ENCODE data around the gene IPO9. TPM values are rescaled to one million over a fixed set of nuclear protein-coding genes. Genes with fewer than 3 reads are reported as not detected.
A peak's percentile ranks its signal among the peaks of the same experiment; 100 is the strongest.

IPO9 gene
- 10 to 100 TPM; 76.5 to 88.6 (median 81.0) TPM for polyA plus RNA-seq (ENCODE audit: insufficient read length in 4 of 4)

GRCh38 chr1:201828820-201829774, at the start of gene IPO9:
Gene IPO9 (plus strand): TSS chr1:201829157. CDS start chr1:201829210, 53 bp downstream.
- peak; percentile 74 to 91 (median 90) for DNase-seq (ENCODE audit: low read depth in 4 of 4, low spot score in 3 of 4)

DNA sequence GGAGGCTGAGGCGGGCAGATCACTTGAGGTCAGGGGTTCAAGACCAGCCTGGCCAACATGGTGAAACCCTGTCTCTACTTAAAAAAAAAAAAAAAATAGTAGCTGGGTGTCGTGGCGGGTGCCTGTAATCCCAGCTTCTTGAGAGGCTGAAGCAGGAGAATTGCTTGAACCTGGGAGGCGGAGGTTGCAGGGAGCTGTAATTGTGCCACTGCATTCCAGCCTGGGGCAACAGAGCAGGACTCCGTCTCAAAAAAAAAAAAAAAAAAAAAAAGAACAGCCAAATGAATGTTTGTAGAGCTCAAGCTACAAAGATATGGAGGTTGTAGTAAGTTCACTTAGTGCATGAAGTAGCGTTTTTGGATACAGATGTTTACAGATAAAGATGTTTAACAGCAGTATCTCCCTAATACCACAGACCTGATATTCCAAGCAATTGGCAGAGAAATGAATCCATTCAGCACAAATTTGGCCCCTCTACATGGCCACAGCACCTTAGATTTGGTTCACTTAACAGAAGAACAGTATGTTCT, 49.5 kb upstream of the IPO9 start:
- no peak for DNase-seq (ENCODE audit: low read depth in 4 of 4, low spot score in 3 of 4)

DNA sequence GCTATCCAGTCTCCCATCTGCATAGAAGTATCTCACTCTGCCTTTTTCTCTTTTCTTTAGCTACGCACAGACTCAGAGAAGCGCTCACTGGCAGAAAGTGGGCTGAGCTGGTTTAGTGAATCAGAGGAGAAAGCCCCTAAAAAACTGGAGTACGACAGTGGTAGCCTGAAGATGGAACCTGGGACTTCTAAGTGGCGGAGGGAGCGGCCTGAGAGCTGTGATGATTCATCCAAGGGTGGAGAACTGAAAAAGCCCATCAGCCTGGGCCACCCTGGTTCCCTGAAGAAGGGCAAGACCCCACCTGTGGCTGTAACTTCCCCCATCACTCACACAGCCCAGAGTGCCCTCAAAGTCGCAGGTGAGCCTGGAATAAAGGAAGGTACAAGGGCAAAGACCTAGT, 48.0 kb upstream of the IPO9 start:
- DNase-seq (ENCODE audit: low read depth in 4 of 4, low spot score in 3 of 4): no peak

DNA sequence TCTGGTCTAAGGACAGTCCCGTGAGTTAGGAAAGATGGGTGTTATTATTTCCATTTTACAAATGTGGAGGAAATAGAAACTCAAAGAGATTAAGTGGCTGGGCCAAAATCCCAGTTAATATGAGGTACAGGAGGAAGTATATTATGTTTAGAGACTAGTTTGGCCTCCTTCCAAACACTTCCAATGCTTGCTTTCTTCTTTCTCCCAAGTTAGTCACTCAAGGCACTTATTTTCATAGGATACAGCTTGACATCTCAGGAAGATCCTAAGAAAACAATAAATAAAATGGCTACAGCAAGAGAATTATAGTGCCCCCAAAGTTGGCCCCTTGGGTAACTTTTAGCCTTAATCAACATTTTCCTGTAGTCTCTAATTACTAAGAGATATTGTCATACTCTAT, 47.5 kb upstream of the IPO9 start:
- DNase-seq (ENCODE audit: low read depth in 4 of 4, low spot score in 3 of 4): no peak

DNA sequence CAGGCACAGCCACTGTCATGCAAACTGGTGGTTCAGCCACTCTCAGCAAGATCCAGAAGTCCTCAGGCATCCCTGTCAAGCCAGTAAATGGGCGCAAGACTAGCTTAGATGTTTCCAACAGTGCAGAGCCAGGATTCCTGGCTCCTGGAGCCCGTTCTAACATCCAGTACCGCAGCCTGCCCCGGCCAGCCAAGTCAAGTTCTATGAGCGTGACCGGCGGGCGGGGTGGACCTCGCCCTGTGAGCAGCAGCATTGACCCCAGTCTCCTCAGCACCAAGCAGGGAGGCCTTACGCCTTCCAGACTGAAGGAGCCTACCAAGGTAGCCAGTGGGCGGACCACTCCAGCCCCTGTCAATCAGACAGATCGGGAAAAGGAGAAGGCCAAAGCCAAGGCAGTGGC, 46.6 kb upstream of the IPO9 start:
- DNase-seq (ENCODE audit: low read depth in 4 of 4, low spot score in 3 of 4): no peak

DNA sequence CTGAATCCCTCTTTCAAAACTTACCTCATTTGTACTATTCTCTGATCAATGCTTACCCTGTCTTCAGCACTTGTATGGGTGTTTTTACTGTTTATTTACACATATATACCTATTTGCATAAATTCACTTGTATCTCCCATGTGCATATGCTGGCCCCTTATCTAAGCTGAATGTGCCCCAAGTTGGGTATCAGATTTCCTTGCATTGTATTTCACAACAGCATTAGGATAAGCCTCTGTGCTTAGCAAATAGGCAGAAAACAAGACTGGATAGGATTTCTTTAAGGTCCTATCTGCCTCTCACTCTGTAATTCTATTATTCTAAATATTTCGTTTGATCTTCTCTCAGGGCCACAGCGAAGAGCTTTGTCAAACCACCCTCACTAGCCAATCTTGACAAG, 45.9 kb upstream of the IPO9 start:
- DNase-seq (ENCODE audit: low read depth in 4 of 4, low spot score in 3 of 4): no peak

DNA sequence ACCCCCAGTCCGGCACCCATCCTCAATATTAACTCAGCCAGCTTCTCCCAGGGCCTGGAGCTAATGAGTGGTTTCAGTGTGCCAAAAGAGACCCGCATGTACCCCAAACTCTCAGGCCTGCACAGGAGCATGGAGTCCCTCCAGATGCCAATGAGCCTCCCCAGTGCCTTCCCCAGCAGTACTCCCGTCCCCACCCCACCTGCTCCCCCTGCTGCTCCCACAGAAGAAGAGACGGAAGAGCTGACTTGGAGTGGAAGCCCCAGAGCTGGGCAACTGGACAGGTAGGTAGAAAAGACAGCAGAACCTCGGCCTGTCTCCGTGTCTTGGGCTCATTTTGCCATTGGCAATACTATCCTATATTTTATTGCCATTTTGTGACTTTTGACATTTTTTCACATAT, 45.4 kb upstream of the IPO9 start:
- DNase-seq (ENCODE audit: low read depth in 4 of 4, low spot score in 3 of 4): no peak

GRCh38 chr1:201785291-201785690, 43.7 kb upstream of the IPO9 start:
- no peak for DNase-seq (ENCODE audit: low read depth in 4 of 4, low spot score in 3 of 4)

DNA sequence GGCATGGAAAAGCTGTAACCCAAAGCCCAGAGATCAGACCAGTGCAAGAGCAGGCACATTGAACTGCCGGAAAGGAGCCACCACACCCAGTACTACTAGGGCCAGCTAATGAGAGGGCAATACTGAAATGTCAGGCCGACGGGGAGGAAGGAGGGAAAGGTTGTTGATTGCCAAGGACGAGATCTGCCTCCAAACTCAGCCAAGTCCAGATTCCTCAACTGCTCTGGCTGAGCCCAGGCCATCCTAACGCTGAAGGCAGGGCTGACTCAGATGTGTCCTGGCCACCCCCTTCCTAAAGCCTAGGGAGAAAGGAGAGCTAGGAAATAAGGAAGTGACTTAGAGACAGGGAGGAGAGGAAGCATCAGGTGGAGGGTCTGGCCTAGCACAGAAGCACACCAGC, 42.1 kb upstream of the IPO9 start:
- no peak for DNase-seq (ENCODE audit: low read depth in 4 of 4, low spot score in 3 of 4)

GRCh38 chr1:201788296-201788695, 40.7 kb upstream of the IPO9 start:
- DNase-seq (ENCODE audit: low read depth in 4 of 4, low spot score in 3 of 4): no peak

- no peak for DNase-seq (ENCODE audit: low read depth in 4 of 4, low spot score in 3 of 4)
Observed at GRCh38 chr1:201789245-201789644, 39.7 kb upstream of the IPO9 start.

DNA sequence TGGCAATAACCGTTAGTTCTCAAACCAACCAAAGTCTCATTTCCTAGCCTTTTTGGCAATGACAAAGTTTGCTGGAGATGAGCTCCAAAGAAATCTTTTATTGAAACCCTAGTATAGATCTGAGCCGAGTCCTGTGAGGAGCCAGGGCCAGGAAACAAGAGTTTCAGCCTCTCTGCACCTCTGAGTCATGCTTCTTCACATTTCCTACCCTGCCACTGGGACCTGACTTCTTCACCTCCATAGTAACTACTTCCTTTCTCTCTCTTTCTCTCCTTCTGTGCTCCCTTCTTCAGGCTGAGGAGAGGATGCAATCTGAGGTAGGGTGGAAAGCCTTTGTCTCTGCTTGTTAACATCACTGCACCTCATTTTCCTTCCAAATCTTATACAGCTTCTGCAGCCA, 38.7 kb upstream of the IPO9 start:
- no peak for DNase-seq (ENCODE audit: low read depth in 4 of 4, low spot score in 3 of 4)

- DNase-seq (ENCODE audit: low read depth in 4 of 4, low spot score in 3 of 4): no peak
Observed at GRCh38 chr1:201791051-201791778, 37.7 kb upstream of the IPO9 start.

DNA sequence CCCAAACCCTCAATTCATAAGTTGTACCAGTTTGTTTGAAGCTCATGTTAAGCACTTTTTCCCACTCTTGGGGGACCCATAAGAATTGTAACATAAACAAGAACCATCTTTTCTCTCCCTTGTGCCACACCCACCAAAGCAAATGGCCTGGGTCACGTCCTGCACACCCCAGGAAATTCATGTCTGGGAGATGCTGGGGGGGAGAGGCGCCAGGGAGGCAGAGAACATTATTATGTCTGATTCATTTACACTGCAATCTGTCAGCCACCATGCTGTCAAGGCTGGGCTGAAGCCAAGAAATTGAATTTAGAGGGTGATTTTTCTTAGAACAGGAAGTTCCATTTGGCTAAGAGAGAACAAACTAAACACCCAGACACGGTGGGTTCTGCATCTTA, 37.2 kb upstream of the IPO9 start:
- DNase-seq (ENCODE audit: low read depth in 4 of 4, low spot score in 3 of 4): peak in 2 of 4 donors; percentile 58 to 62

DNA sequence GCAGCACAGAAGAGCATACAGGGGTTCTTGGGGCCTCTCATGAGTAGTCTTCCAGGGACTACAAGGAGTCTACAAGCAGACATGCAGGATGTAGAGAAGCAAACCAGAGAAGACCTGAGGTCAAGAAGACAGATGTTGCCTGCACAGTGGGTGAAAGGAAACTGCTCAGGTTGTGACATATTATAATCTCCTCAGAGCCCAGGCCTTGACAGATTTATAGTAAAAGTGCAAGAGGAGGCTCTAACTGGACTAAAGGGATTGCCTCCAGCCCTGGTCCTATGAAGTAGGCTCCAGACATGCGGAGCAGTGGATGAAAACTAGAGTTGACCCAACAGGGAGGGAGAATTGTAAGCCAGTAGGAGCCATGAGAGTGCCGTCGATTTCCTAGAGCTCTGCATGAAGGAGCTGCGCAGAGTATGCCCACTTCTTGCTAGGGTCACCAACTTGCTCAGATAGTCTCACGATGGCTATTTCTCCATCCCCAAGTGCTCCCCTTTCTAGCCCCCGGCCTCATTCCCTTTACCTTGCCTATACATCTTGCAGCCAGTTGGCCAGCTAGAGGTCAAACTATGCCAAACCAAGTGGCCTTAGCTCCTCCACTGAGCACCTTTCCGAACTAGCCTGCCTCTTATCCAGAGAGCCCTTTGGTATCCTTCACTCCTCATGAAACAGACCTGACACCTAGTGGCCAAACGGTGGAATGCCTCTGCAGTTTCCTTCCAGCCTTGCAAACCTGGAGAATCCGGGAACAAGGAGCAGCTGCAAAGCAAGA, 36.2 kb upstream of the IPO9 start:
- DNase-seq (ENCODE audit: low read depth in 4 of 4, low spot score in 3 of 4): peak in 3 of 4 donors; percentile 54 to 71 (median 71)

- no peak for DNase-seq (ENCODE audit: low read depth in 4 of 4, low spot score in 3 of 4)
Observed at GRCh38 chr1:201793306-201793925, 35.5 kb upstream of the IPO9 start.

DNA sequence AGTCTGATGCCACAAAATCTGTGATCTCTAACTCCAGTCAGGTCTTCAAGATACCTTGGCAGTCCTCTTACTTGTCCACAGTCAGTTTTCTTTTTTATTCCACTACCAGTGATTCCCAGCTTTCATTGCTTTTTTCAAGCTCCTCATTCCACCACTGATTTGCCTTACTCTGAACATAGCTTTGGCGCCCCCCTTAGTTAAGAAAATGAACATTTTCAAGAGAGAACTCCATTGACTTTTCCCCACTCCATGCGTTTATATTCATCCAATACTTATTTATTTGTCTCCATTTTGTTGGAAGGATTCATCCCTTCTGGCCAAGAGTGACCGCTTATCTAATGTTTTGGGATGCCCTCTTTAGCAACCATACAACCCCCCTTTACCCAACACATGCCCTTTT, 33.9 kb upstream of the IPO9 start:
- DNase-seq (ENCODE audit: low read depth in 4 of 4, low spot score in 3 of 4): no peak

DNA sequence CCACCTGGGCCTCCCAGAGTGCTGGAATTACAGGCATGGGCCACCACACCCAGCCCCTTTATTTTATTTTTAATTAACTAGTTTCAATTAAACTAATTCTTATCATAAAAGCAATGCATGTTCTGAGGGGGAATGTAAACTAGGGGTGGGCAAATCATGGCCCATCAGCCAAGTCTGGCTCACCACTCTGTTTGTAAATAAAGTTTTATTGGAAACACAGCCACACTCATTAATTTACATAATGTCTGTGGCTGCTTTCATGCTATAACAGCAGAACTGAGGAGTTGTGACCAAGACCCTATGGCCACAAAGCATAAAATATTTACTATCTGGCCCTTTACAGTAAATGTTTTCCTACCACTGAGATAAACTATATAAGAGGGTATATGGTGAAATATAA, 28.7 kb upstream of the IPO9 start:
- no peak for DNase-seq (ENCODE audit: low read depth in 4 of 4, low spot score in 3 of 4)

GRCh38 chr1:201806801-201807200, 22.2 kb upstream of the IPO9 start:
- no peak for DNase-seq (ENCODE audit: low read depth in 4 of 4, low spot score in 3 of 4)

- no peak for DNase-seq (ENCODE audit: low read depth in 4 of 4, low spot score in 3 of 4)
Observed at GRCh38 chr1:201807958-201808632, 20.9 kb upstream of the IPO9 start.
